ENCODE results near the gene PNPLA5. TPM values are rescaled to one million over a fixed set of nuclear protein-coding genes. Genes with fewer than 3 reads are reported as not detected.

PNPLA5 gene
- total and polyA plus RNA-seq, 4 donors: not detected

- no peak for ATAC-seq (ENCODE audit: insufficient read depth, low FRiP score)
- peaks cover 0 to 5% (median 0%) of the 10 kb centered on the region in 4 donors for H3K9me3 ChIP-seq (ENCODE audit: control insufficient read depth in 4 of 4, insufficient read depth in 3 of 4, low read length in 3 of 4)
- WGBS, 2 donors: 23 to 28% methylated on average over 18 of the region's 18 CpGs
- H3K9ac ChIP-seq (ENCODE audit: insufficient read depth in 1 of 2, low read length in 2 of 2): no peak overlapping the region
- H3K4me1 ChIP-seq (ENCODE audit: control insufficient read depth in 5 of 5, insufficient read depth in 5 of 5, low read length in 5 of 5): no peaks in the 10 kb centered on the region
- DNase-seq: peak in 2 of 3 donors; percentile 10 to 34
- H3K4me3 ChIP-seq: no peak overlapping the region
- TF ChIP-seq CTCF (IDR thresholded peaks at IDR 0.05; ENCODE audit: control extremely low read depth, extremely low read depth): peak; percentile 36
- H3K36me3 ChIP-seq (ENCODE audit: control insufficient read depth in 4 of 4, insufficient read depth in 4 of 4, low read length in 4 of 4): no peaks in the 10 kb centered on the region
- peaks cover 0 to 3% (median 2%) of the 10 kb centered on the region in 3 donors for H3K27me3 ChIP-seq (ENCODE audit: control insufficient read depth in 3 of 3, insufficient read depth in 3 of 3, low read length in 2 of 3)
- no peak overlapping the region for H3K27ac ChIP-seq (ENCODE audit: low read depth in 1 of 2, low read length in 1 of 2)
Measured at GRCh38 chr22:43884600-43885318, 7.1 kb downstream of the PNPLA5 start.

DNA sequence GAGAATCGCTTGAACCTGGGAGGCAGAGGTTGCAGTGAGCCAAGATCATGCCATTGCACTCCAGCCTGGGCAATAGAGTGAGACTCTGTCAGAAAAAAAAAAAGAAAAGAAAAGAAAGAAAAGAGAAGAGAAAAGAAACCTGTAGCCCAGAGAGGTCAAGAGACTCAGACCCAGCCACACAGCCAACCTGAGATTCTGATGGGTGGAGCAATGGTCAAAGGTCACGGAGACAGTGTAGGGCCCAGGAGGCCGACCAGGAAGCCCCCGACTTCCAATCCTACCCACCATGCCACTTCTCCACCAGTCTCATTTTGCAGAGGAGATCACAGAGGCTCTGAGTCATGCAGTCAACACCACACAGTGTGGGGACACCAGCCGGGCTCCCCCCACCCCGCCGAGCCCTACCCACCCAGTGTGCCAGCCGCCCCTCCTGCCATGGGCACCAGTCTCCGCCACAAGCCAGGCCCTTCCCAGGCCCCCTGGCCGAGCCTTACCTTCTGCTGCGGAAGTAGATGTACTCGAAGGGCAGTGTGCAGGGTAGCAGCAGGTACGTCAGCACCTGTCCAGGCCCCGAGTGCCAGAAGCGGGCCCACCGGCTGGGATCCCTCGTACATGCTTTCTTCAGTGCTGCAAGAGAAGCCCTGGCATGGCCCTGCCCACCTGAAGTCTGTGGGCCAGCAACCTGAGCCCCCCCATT lies 7.9 kb downstream of the PNPLA5 start:
- no peak for DNase-seq
- no peak for TF ChIP-seq CTCF (IDR thresholded peaks at IDR 0.05; ENCODE audit: control extremely low read depth, extremely low read depth)
- H3K4me1 ChIP-seq (ENCODE audit: control insufficient read depth in 5 of 5, insufficient read depth in 5 of 5, low read length in 5 of 5): no peaks in the 10 kb centered on the region
- peaks cover 0 to 5% (median 0%) of the 10 kb centered on the region in 4 donors for H3K9me3 ChIP-seq (ENCODE audit: control insufficient read depth in 4 of 4, insufficient read depth in 3 of 4, low read length in 3 of 4)
- H3K27ac ChIP-seq (ENCODE audit: low read depth in 1 of 2, low read length in 1 of 2): no peak overlapping the region
- H3K36me3 ChIP-seq (ENCODE audit: control insufficient read depth in 4 of 4, insufficient read depth in 4 of 4, low read length in 4 of 4): no peaks in the 10 kb centered on the region
- H3K9ac ChIP-seq (ENCODE audit: insufficient read depth in 1 of 2, low read length in 2 of 2): no peak overlapping the region
- no peak overlapping the region for H3K4me3 ChIP-seq
- H3K27me3 ChIP-seq (ENCODE audit: control insufficient read depth in 3 of 3, insufficient read depth in 3 of 3, low read length in 2 of 3): no peaks in the 10 kb centered on the region
- WGBS, 2 donors: 87 to 88% methylated on average over 17 of the region's 17 CpGs
- ATAC-seq (ENCODE audit: insufficient read depth, low FRiP score): no peak

- Histone ChIP-seq H3K36me3 (ENCODE audit: control insufficient read depth in 4 of 4, insufficient read depth in 4 of 4, low read length in 4 of 4) (no peaks in the 10 kb centered on the region), H3K4me1 (ENCODE audit: control insufficient read depth in 5 of 5, insufficient read depth in 5 of 5, low read length in 5 of 5) (no peaks in the 10 kb centered on the region), H3K27ac (ENCODE audit: low read depth in 1 of 2, low read length in 1 of 2) (no peak overlapping the region), H3K9ac (ENCODE audit: insufficient read depth in 1 of 2, low read length in 2 of 2) (no peak overlapping the region), H3K9me3 (ENCODE audit: control insufficient read depth in 4 of 4, insufficient read depth in 3 of 4, low read length in 3 of 4) (peaks cover 0 to 5% (median 0%) of the 10 kb centered on the region in 4 donors), H3K4me3 (no peak overlapping the region), H3K27me3 (ENCODE audit: control insufficient read depth in 3 of 3, insufficient read depth in 3 of 3, low read length in 2 of 3) (no peaks in the 10 kb centered on the region)
- TF ChIP-seq CTCF (IDR thresholded peaks at IDR 0.05; ENCODE audit: control extremely low read depth, extremely low read depth): no peak
- DNase-seq (peak; percentile 16 to 56 (median 41)), ATAC-seq (ENCODE audit: insufficient read depth, low FRiP score) (no peak)
- 41 to 47% methylated on average over 14 of the region's 14 CpGs for WGBS, 2 donors
Measured at GRCh38 chr22:43883012-43883661, 8.7 kb downstream of the PNPLA5 start.
